HG03066 (cell line): Measurements from ENCODE around the gene RECQL5.

Experiments
- ATAC-seq: cut with Tn5 transposase; IDR thresholded peaks from one replicate; pipeline ENCODE4 v1.9.1; 2021; ENCODE audit warnings: low read depth; ENCODE audit not compliant: unreplicated experiment

The RECQL5 gene

DNA sequence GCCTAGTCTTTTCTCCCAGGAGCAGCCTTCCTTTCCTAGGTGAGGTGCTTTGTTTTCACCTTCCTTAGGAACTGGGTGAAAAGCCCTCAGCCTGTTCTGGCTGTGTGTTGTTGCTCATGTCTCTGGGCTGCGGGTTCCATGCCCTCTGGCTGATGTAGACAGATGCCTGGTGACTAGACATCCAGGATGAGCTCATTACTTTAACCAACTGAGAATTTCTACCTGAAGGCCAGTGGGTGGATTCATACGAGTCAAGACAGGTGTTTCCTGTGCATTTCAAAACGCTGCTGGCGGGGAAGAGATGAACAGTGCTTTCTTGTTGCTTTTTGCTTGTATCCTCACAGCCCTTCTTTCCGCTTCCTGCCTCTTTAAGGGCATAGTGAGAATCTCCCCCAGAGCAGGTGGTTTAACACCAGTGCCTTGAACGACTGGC, 22.5 kb upstream of the RECQL5 start:
- no peak for ATAC-seq

DNA sequence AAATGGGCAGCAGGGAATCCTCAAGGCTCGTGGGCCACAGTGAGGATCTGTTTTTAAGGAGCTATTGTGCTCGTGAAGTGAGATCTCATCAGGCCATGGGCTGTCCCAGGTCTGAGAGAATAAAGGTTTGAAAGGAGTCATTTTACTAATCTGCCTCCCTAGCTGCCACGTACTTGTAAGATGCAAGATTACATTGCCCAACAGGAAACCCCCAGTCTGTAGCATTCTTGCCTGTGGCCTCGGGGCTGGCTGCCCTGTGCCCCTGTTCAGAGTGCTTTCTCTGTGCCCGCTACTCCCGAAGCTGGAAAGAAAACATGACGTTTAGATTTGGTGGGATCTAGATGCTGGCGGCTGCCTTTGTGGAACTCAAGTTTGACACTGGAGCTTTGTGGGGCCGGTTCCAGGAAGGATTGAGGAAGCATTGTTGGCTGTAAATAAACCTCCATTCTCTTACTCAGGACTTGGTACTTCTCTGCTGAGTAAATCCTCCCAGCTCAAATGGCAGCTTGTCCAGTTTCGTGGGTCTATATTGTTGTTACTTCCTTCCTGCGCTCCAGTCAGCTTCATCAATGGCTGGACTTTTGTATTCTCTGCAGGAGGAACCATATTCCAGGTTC, 21.4 kb upstream of the RECQL5 start:
- no peak for ATAC-seq

GRCh38 chr17:75685499-75685898, 18.5 kb upstream of the RECQL5 start:
- ATAC-seq: no peak

- ATAC-seq: no peak
These were observed 18.0 kb upstream of the RECQL5 start for GRCh38 chr17:75684924-75685323.

DNA sequence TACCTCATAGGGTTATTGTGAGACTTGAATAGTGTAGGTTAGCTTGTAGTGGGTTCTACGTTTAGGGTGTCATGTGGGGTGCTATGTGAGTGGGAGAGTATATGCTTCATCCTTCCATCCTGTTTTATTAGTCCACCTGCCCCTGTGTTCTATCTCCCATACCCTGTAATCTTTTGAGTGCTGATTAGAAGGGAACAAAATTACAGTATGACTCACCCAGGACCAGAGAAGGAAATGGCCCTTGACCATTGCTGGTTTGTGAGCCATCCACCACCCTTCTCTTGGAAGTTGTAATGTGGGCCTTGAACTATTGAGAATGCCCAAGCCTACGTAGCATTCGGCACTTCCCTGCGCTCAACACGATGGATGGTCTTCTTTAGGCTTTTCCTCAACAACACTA, 17.3 kb upstream of the RECQL5 start:
- ATAC-seq: no peak

DNA sequence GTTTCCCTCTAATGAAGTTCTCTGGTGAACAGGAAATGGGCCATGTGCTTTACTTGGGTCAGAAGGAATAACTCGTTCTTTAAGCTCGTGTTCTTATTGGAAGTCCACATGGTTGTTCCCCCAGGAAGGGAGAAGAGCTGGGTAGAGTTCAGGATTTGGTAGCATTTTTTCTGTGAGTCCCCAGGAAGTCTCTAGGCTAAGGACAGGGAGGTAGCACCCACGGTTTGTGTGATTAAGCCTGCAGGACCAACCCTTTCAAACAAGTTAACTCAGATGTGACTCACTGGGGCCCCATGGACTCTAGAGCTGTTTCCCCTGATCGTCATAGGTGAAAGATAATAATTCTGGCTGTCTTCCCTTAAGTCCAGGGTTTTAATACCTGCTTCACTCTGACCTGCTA, 16.6 kb upstream of the RECQL5 start:
- ATAC-seq: no peak

DNA sequence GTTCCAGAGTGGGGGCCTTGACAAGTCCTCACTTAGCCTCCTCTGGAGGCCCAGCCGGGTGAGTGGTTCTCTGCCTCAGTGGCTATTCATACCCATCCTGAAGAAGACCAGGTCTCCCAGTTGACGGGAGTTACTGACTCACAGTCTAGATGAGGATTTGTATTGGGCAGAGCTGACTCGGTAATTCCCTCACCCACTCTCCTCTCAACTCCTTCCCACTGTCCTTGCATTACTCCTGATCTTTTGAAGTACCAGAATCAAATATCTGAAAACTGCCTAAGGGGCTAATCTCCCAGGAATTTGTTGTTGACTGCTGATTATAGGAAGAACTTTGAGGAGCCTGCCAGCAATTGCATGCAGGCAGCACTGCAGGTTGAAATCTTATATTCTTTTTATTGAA, 14.3 kb upstream of the RECQL5 start:
- ATAC-seq: no peak

DNA sequence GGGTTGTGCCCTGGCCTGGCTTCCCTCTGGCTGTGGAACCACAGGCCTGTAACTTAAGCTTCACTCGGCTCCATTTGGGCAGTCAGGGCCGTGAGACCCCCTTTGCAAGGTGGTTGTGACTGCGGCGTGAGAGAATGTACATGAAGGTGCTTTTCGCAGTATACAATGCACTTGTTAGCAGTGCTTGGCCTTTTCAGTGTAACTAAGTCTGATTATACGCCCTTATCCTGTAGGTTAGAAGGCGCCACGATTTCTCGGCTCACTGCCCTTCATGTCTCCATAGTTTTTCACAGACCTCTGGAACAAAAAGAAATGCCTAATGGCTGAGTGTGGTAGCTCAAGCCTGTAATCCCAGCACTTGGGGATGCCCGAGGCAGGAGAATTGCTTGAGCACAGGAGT, 13.5 kb upstream of the RECQL5 start:
- no peak for ATAC-seq

GRCh38 chr17:75679706-75680211, 12.8 kb upstream of the RECQL5 start:
- no peak for ATAC-seq

DNA sequence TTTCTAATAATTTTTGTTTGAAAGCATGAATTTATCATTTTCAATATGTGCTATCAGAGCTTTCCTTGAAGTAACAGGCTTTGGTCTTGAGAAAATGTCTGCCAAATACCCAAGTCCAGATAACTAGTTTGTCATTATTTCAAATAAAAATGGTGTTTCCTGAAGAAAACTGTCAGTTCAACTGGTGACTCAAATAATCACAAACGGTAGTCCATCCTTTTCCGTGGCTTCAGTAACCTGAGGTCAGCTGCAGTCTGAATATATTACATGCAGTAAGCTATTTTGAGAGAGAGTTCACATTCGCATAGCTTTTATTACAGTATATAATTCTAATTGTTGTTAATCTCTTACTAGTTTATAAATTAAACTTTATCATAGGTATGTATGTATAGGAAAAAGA, 9.5 kb upstream of the RECQL5 start:
- ATAC-seq: no peak

DNA sequence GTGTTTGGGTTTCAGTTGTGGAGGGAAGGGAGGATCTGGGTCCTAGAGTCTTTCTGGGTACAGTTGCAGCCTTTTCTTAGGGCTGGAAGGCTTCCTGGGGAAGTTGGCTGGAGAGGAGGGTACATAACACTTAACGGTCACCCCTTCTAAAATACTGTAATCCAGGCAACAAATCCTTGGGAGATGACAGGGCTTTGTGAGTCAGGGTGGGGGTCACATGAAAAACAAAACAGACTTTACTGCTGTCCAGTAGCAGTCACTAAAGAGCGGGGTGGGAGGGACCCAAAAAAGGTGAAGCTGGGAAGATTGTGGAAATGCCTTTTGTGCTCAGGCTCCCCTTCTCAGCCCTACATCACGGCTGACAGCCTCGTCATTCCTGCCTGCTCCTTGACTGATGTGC, 6.5 kb upstream of the RECQL5 start:
- no peak for ATAC-seq

GRCh38 chr17:75672011-75672410, 5.1 kb upstream of the RECQL5 start:
- ATAC-seq: no peak

GRCh38 chr17:75670868-75671267, 3.9 kb upstream of the RECQL5 start:
- ATAC-seq: no peak

DNA sequence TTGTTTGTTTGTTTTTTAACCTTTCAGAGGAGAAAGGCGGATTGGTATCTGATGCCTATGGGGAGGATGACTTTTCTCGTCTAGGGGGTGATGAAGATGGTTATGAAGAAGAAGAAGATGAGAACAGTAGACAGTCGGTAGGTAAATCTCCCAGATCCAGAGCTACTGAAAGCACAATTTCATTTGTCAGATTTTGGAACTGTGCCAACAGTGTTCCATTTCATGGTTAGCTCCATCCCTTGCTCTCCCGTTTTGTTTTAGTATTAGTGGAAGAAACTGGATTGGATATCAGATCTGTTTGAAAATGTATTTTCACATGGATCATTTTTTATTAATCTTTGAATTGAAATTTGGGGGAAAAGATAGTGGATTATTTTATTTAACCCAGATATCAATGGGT, 1.5 kb upstream of the RECQL5 start:
- ATAC-seq: no peak

DNA sequence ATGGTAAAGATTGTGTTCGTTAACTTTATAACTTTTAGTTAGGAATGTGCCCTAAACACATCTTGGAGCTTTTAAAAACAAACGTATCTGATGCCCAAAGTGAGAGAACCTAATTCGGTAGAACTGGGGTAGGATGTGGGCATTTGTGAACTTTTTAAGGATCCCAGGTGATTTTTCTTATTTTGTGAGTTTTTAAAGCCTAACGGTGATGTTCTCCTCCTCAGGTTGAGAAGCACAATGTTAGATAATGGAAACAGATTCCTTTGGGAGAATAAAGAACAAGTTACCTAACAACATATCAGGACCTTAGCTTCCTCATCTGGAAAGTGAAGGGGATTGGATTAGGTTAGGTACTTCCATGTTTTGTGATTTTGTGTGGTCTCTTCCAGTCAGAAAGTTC, 871 bp upstream of the RECQL5 start:
- ATAC-seq: no peak

DNA sequence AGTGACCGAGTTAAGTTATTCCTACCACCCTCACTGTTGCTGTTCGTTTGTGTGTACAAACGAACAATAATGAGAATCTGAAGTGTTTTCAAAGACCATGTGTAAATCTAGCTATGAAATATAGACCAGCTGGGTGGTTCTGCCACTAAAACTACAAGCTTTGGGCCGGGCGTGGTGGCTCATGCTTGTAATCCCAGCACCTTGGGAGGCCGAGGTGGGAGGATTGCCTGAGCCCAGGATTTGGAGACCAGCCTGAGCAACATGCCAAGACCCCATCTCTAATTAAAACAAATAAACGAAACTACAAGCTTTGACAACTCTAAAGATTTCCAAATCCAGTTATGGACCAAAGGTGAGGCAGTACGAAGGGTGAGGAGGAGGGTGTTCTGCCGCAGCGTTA, 973 bp downstream of the RECQL5 start:
- no peak for ATAC-seq

GRCh38 chr17:75664099-75664549, 2.8 kb downstream of the RECQL5 start:
- ATAC-seq: peak; percentile 62

DNA sequence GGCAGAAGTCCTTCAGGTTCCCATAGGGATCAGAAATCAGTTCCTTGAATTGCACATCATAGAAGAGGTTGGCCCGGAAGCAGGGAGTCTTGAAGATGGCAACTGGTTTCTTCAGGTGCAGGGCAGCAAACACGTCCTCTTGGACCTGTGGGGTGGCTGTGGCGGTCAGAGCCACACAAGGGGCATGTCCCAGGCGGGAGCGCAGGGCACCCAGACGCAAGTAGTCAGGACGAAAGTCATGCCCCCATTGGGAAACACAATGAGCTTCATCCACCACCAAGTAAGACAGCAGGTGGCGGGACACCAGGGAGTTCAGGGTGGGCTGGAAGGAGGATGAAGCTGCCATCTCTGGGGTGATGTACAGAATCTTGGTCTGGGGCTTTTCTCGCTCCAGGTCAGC, 4.4 kb downstream of the RECQL5 start:
- ATAC-seq: no peak

GRCh38 chr17:75661531-75661930, 5.4 kb downstream of the RECQL5 start:
- ATAC-seq: no peak

DNA sequence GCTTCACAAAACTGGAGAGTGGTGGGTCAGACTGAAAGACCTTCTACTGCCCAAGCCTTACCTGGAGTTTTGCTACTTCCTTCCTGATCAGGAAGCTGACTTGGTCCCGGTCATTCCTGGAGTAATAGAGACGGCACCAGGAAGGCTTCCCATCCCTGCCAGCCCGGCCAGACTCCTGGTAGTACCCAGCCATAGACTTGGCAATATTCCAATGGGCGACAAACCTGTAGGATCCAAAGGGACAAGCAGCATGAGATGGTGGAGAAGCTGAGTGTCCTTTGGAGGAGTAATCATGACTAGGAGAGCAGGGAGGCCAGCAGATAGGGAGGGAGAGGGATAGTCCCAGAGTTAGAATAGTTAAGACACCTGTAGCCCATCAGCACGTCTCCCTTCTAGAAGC, 8.7 kb downstream of the RECQL5 start:
- no peak for ATAC-seq

DNA sequence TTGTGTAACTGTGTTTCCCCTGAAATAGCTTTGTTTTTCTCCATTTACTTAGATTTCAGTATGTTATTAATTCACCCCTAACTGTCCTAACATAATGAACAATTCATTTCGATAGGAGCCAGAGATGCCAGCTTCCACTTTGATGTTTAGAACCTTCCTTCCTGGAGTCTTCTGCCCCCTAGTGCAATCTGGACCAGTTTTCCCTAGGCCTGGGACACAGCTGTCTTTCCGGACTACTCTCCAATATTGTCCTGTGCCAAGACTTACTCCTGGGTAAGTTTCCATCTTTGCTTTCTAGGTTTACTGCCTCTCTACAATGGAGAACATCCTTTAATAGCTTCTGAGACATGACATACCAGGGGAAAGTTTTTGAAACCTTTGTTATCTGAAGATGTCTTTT, 12.8 kb downstream of the RECQL5 start:
- ATAC-seq: no peak

- no peak for ATAC-seq
These were observed 13.9 kb downstream of the RECQL5 start for GRCh38 chr17:75652934-75653549.
